Stimulated activated naive CD4-positive, alpha-beta T cell (primary cell): ENCODE results near the gene HNRNPH1.
A peak's percentile ranks its signal among the peaks of the same experiment; 100 is the strongest.

ENCODE experiments used
- DNase-seq, 6 experiments: peaks; one replicate each; lab custom pipeline; 2025; lab: John Stamatoyannopoulos, UW

HNRNPH1 gene

DNA sequence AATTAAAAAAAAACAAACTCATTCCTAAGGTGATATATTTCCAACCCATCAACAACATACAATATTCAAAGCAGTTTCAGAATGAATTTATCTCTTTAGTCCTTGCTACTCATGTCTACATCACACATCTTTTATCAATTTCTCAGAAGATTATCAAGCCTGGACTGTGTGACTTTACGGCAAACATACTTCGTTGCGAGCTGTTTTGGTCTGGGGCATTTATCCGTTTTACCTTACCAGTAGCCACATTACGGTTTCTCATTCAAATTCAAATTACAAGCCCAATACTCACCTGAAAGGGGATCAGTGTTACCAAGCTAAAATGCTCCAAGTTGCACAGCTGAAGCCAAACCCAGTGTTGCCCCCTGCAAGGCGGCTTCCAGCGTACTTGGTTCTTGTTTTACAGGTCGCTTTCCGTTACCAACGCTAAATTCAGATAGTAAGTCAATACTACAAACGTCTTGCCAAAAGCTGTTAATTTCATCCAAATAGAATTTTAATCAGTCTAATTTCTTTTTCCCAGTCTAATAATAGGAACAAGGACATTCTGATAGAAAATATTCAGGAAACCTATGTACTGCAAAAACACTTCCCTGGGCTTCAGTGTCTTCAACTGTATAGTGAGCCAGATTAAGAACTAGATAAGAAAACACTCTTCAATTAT, 1.8 kb downstream of the HNRNPH1 start:
- peak in 1 of 6 experiments; percentile 37 for DNase-seq

DNA sequence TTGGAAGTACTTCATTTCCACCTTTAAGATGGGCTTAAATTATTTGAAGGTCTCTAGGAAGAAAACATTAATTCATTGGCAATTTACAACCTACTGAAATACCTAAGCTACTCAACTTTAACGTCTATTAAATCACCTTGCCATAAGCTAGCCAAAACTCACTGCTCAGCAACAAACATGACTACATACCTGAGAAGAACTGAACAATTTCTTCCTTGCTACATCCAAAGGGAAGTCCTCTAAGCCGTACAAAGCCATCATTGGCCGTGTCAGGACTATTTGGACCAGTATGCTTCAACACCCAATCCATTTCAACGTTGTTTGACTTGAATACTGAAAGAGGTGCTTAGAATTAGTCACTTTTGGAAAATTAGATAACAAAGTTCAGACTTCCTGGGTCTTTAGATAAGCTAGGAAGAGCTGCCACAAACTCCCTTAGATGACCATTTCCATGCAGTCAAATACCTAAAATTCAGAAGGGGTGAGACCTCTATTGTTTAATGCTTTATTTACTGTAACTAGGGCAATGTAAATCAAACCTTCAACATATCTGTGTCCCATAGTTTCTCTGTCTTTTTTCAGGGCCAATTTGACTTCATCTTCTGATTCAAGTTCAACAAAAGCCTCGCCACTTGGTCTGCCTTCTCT, 2.6 kb downstream of the HNRNPH1 start:
- DNase-seq = no peak

DNA sequence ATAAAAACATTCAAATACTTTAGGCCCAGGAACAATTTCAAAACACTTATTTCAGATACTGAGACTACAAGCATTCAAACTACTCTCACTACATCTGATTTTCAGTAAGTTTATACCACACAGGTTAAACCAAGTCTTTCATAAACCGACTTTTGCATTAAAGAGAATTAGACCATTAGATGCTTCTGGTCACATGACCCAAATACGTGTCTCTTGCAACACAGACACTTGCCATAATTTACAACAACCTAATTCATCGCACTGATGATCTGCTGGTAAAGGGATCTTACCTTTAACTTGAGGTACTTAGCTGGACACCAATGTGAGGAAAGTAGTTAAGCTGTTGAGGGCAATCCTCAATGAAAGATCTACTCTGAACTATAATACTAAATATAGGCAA, 3.2 kb downstream of the HNRNPH1 start:
- DNase-seq = no peak

DNA sequence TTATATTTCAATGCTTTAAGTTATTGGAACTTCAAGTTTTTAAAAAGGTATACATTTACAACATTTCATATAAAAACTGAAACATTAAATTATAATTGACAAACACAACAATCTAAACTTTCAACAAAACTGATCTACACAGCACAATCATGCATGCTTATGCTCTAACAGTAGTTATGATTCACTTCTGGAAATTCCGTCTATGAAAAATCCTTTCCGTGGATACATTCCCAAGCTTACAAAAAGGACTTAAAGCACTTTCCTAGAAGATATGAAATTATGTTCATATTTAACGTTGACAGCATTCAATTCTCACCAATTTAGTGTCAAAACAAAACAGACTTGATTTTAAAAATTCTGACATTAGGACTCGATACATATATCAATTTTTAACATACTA, 3.7 kb downstream of the HNRNPH1 start:
- no peak for DNase-seq

DNA sequence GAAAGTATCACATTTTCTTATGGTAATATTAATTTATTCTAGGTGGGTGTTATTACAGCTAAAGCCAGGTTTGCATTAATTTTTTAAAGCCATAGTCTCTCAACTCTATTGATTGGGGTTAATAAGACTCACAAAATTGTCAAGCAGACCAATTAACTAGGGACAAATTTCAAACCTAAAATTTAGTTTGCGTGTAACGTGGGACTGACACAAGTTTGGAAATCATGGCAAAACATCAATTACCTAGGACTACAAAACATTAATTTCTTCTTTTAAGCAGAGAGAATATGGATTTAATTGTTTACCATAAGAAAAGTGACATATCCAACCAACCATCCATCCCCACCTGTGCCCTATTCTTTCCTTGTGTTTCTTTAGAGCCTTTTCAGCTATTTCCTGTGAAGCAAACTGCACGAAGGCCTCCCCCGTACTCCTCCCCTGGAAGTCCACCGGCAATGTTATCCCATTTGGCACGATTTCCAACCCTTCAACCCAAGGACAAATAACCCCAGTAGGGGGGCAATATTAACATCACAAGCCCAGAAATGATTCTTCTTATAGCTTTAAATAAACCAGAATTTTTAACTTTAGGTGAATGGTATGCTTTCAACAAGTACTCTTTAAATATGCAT, 4.4 kb downstream of the HNRNPH1 start:
- peak in 1 of 6 experiments; percentile 9 for DNase-seq

DNA sequence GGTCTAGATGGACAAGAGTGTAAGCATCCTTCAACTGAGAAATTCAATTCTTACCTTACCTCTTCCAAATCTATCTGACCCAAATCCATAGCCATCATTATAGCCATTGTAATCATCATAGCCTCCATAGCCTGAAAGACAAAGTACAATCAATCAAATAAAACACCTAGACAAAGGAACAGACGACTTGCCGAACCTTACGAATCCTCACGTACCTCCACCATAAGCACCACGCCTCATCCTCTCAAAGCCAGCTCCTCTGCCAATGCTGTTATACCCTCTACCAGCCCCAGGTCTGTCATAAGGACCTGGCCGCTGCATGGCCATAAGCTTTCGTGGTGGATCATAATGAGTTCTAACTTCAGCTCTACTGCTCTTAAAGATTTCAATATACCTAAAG, 5.5 kb downstream of the HNRNPH1 start:
- no peak for DNase-seq

DNA sequence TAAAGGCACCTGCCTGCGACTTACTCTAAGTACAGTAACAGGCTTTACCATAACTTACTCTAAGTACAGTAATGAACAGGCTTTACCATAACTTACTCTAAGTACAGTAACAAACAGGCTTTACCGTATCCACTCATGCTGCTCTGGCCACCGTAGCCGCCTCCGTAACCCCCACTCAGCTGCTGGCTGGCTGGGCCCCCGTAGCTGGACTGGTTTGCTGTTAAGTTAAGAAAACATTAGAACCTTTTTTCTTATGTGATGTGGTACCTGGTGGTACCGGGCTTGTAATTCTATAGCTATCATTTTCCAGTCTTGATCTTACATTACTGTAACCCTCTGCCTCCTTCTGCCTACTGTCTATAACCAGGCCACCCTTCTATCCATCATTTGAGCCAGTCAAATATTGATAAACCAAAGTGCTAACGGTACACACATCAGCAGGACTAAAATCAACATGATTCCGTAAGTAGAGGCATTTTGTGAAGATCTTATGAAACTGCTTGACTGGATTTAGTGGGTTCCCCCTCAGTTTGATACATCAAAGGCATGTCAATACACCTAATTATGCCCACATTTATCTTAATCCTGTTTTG, 7.4 kb downstream of the HNRNPH1 start:
- no peak for DNase-seq

DNA sequence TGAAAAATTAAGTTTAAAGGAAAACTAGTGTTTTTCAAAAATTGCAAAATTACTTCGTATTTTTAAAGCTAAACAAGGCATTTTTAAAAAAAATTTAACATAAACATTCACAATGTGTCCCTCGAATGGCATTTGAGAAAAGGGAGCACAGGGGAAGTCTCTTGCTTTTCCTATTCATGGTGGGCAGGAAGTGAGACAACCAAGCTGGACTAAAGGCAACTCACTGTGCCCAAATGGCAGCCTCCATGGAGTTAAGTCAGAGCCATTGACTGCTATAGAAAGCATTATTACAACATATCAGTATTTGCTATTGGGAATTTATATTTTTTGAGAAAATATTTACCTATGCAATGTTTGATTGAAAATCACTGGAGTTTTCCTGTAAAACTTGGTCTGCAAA, 8.3 kb downstream of the HNRNPH1 start:
- no peak for DNase-seq

DNA sequence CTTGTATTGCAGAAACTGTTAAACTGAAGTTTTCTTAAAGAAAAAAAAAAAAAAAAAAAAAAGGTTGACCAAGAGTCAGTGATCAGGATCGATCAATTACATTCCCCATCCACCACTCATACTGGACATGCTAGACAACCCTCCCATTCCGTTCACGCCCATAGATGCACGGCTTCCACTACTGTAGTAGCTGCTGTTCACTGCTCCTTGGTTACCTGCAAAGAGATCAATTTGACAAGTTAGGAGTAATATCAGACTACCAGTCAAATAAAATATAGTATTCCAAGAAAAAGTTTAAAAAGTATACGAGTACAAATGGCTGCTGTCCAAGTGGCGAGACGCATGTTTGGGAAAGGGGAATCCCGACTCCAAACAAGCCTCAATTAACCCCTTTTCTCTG, 8.7 kb downstream of the HNRNPH1 start:
- DNase-seq = no peak

DNA sequence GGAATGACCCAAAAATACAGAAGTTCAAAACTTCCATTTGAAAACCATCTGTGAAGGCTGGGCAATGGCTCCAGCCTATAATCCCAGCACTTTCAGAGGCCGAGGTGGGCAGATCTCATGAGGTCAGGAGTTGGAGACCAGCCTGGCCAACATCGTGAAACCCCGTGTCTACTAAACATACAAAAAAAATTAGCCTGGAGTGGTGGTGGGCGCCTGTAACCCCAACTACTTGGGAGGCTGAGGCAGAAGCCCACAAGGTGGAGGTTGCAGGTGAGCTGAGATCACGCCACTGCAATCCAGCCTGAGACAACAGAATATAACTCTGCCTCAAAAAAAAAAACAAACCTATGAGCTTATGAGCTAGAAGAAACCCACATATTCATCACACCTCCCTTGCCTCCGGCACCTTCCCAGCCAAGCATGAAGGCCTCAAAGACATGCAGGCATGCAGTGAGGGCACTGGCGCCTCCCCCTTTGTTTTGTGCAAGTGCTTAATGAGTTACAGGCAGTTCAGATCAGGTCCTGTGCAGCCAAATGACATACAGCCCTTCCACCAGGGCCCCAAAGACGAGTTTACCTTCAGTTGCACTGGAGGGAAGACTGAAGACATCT, 9.9 kb downstream of the HNRNPH1 start:
- DNase-seq = peak in 5 of 6 experiments; percentile 17 to 36 (median 22)

DNA sequence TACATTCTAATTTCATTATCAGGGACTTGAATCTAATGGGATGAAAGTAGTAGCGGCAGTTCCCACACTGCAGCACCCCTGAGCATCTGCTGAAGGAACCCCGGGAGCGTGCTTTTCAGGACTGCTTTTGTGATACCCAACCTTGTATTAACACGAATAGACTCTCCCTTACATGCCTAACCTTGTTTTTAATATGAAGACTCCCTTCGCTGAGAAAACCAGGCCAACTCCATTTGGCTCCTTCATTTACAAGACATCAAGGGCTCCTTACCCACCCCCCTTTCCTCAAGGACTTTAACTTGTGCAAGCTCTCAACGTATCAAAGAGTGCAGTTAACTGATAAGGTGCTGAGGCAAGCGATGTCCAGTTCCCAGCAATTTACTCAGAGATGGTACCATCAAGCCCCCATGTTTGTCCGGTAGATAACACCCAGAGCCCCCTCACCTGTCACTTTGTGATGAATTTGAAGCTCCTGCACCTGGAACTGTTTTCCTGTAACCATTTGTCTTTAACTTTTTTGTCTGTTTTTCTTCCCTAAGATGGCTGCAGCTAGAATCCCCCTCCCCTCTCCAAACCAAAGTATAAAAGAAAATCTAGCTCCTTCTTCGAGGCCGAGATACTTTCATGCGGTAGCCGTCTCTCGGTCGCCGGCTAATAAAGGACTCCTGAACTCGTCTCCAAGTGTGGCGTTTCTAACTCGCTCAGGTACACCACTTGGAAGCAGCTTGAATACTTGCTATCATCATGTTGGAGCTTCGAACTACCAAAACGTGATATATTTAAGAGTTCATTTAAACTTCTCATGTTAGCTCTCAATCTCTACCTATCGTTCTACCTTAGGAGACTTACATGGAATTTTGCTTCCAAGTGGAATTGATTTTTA, 10.7 kb downstream of the HNRNPH1 start:
- DNase-seq = peak in 1 of 6 experiments; percentile 56

DNA sequence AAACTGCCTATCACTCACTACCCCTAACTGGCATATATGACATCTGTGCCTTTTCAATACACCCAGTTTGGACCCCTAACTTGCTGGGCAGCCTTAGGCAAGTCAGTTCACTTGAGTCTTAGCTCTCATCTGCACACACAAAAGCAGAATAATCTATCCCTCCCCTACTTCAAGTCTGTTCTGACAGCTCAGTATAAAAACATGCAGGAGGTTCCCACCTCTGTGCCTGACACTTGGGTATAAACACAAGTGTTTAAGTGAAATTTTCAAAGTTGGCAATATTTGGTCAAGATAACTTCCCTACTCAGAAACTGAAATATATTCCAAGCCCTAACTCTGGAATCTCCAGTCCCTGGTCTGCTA, 12.6 kb downstream of the HNRNPH1 start:
- DNase-seq = no peak

DNA sequence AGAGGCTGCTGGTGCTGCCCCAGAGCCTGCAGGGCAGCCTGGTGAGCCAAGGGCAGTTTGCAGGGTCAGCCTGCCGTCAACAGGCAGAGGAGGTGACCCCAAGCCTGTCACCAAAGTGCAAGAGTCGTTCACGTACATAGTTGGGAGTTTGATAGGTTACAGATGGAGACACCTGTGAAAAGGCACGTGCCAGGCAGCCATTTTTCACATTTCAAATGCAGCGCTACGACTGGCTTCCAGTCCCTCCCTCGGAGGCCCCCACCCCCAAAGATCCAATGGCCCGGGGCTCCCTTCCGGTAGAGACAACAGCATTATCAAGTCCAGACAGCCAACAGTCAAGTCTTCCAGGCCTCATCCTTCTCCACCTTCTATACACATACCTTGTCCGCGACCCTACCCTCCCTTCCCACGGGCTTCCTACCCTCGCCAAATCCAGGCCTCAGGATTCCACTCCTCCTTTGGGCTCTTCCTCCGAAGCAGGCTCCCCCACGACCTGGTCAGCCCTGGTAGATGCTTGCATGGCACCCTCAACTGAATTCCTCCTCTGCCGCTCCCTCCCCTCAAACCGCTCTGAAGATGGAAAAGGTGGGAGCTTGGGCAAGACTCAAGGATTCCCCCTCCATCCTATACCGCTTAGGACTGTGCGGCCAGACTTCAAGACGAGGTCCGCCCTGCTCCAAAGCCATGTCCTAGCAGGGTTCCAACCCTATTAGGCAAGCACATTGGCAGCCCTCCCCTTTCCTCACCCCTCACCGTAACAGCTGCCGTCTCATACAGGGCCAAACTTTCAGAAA, 13.2 kb downstream of the HNRNPH1 start:
- no peak for DNase-seq

DNA sequence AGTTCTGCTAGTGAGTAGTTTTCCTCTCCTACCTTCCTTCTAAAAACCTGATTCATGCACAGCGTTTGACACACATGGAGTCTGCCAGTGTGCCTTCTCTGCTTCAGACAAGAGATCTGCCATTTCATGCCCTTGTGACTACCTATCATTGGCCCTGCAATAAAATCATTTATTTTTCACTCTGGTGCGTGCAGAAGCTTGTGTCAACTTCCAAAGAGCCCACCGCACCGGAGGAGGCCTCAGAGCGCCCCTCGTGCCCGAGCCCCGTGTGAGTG, 13.7 kb downstream of the HNRNPH1 start:
- no peak for DNase-seq

DNA sequence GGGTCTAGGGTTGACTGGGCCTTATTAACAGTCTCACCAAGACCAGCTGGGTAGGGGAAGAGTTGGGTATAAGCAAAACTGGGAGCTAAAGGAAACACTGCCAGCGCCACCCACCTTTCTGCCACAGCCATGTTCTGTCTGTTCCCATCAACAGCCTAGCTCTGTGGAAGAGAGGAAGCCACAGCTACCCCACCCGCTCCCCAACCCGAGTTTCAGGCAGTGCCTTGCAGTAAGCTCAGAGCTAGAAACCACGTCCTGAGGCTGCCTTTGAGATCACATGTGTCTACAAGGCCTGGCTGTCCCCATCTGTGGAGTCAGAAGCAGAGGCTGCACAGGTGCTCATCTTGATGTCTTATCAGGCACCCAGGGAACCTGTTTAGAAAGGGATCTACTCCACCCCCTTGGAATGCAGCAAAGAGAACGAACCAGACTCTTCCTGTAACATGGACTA, 15.3 kb downstream of the HNRNPH1 start:
- peak in 5 of 6 experiments; percentile 17 to 70 (median 27) for DNase-seq

DNA sequence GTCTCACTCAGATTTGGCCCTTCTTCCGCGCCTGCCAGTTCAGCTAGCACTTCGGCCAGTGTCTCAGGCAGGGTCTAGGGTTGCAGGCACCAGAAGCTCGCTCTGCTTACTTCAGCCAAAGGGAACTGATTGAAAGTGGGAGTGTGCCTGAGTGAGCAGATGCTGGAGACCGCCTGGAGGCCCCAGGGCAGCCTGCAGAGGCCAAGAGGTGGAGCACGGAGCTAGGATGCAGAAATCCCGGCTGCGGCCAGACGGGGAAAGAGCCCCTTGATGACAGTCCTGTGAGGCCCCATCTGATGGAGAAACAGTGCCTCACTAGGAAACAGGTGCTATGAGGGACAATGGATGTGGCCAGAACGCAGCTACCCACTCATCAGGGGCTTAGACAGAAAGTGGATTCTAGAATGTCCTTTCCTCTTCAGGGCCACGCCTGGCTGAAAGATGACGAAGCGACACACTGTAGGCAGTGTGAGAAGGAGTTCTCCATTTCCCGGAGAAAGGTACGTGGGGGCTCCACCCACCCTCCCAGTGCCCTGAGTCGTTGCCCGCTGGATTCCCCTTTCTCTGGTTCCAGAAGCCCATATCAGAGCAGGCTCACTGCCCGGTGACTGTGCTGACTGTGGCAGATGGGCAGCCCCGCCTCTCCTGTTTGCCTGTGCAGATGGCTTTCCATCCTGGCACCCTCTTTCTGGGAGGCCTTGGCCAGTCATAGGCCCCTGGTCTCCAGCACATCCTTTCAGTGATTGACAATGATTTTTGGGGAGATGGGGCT, 16.1 kb downstream of the HNRNPH1 start:
- DNase-seq = no peak

DNA sequence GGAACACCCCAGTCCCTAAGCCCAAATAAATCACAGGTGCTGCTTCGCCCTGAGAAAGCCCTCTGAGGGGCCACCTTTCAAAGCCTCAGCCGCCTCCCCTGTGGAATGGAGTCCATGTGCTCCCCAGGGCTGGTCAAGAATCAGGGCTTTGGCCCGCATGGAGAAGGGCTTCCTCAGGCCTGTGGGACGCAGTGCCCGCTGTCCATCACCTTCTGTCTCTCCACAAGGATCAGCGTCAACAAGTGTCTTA, 16.6 kb downstream of the HNRNPH1 start:
- DNase-seq = no peak

DNA sequence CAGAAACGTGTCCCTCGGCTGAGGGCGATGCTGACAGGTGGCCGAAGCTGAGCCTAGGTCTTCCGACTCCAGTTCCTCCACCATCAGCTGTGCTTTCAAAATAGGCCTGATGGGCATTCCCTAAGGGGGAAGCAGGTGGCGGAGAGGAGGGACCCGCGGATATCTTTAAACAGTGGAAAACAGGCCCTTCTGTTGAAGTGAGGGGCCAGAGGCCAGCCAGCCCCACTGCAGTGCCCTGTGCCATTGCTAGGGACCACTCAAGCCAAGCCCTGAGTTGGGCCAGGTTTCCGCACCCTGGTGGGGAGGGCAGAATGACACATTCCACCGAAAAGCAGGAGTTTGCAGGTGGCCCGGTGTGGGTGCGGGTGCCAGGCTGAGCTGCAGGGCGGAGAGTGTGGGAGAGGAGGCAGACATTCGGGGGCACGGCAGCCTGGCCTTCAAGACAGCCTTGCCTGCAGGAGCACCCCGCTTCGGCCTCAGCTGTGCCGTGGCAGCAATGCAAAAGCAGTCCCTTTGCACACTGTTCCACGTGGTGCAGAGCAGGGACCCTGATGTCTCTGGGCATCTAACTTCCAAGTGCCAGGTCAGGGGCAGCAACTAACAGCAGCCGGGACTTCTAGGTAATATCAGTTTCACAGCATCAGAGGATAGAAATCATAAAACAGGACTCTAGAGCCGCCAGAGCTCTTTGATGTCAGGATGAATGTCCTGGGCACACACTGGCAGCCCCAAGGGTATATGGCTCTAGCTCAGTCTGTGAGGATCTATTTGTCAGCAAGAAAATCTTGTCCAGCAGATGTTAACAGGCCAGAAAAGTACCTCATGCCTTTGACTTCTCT, 17.2 kb downstream of the HNRNPH1 start:
- no peak for DNase-seq

DNA sequence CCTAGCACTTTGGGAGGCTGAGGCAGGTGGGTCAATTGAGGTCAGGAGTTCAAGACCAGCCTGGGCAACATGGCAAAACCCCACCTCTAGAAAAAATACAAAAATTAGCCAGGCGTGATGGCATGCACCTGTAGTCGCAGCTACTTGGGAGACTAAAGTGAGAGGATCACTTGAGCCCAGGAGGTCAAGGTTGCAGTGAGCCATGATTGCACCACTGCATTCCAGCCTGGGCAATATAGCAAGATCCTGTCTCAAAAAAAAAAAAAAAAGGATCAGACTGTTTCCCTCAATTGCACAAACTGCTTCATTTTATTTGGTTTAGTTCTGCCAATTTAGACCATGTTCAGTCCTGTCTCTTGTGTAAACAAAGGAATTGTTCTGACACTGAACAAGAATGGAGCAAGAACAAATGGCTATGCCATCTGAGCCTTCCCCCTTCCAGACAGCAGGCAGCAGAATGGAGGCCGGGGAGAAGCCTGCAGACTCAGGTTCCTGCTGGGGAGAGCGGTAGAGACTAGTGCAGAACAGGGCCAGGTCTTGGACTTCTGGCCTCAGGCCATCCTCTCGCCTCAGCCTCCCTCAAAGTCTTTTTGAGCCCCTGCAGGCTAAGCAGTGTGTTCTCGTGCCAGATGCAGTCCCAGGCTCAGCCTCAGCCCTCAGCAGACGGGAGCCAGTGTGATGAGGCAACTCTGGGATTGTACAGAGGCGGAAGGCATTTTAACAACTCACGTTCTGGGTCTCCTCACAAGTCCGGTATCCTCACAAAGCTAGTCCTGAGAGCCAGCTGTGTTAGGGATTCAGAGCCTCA, 18.2 kb downstream of the HNRNPH1 start:
- DNase-seq = no peak
